GM12878 (cell line): ENCODE data around the gene TFDP1. TPM values are rescaled to one million over a fixed set of nuclear protein-coding genes. Genes with fewer than 3 reads are reported as not detected.

Experiments
- ATAC-seq: fragments of 200-7000 bp; cut with Tn5 transposase; 3 replicates; pipeline ENCODE4 v1.9.1; 2020; ENCODE audit warnings: mild to moderate bottlenecking, moderate library complexity
- BruUV-seq: library from RNA; stranded (reverse); fragments of 400-500 nt; replicated peaks from 2 replicates; lab custom pipeline; 2021; lab: Mats Ljungman, UMichigan
- CTCF ChIA-PET: fragments of 300-600 bp; sonication (Branson Sonifier 250); formaldehyde crosslinking; extraction: SDS; loops from one replicate; lab custom pipeline; 2021; ENCODE audit warnings: inconsistent platforms; lab: Yijun Ruan, JAX
- POLR2A ChIA-PET: fragments of 350-600 bp; formaldehyde crosslinking; extraction: SDS; loops from one replicate; lab custom pipeline; 2021; ENCODE audit warnings: inconsistent platforms; lab: Charles Lee
- RAD21 ChIA-PET: fragments of 300-600 bp; sonication (Branson Sonifier 250); formaldehyde crosslinking; loops from one replicate; lab custom pipeline; 2023; ENCODE audit warnings: antibody characterized with exemption; ENCODE audit not compliant: unreplicated experiment; lab: Charles Lee
- SMC1A ChIA-PET: fragments of 300-600 bp; sonication (Branson Sonifier 250); formaldehyde crosslinking; loops from one replicate; lab custom pipeline; 2023; ENCODE audit not compliant: unreplicated experiment, uncharacterized antibody; lab: Charles Lee
- DNase-seq: peaks from one replicate; pipeline ENCODE4 v3.0.0-alpha.2; 2011; ENCODE audit warnings: low read depth, low spot score
- FAIRE-seq: peaks from 3 replicates; lab custom pipeline; 2011; peaks lifted over from hg19 to GRCh38; lab: Jason Lieb, UNC
- H2AFZ ChIP-seq: 2 replicates; pipeline ENCODE4 v1.6.0; 2011; ENCODE audit warnings: low read depth, low read length, control low read depth; ENCODE audit not compliant: control insufficient read depth
- H3K27ac ChIP-seq: 2 replicates; pipeline ENCODE4 v1.5.1; 2011; ENCODE audit warnings: control low read depth; ENCODE audit not compliant: control insufficient read depth, insufficient read depth
- H3K27me3 ChIP-seq, 2 experiments: replicated peaks in 1 of 2; 2 replicates each; pipeline versions ENCODE4 v1.6.0 to v1.6.1; 2011; ENCODE audit warnings: low read length in 1 of 2; ENCODE audit not compliant: control insufficient read depth in 2 of 2, insufficient read depth in 2 of 2
- H3K36me3 ChIP-seq, 2 experiments: 2 replicates each; pipeline ENCODE4 v1.5.1; 2011; ENCODE audit warnings: low read length in 1 of 2; ENCODE audit not compliant: control insufficient read depth in 2 of 2, insufficient read depth in 2 of 2
- H3K4me1 ChIP-seq: 2 replicates; pipeline ENCODE4 v1.6.1; 2011; ENCODE audit warnings: mild to moderate bottlenecking, low read length, moderate library complexity, mixed read lengths; ENCODE audit not compliant: control insufficient read depth, insufficient read depth
- H3K4me2 ChIP-seq: 2 replicates; pipeline ENCODE4 v1.6.0; 2011; ENCODE audit warnings: control low read depth; ENCODE audit not compliant: control insufficient read depth, insufficient read depth
- H3K4me3 ChIP-seq: fragments of 200-600 bp; sonication (generic); 2 replicates; pipeline ENCODE4 v1.5.1; 2016
- H3K79me2 ChIP-seq: 2 replicates; pipeline ENCODE4 v1.6.0; 2011; ENCODE audit warnings: low read length; ENCODE audit not compliant: control insufficient read depth, insufficient read depth
- H3K9ac ChIP-seq: 2 replicates; pipeline ENCODE4 v1.8.0; 2011; ENCODE audit warnings: low read length, control low read depth, mixed read lengths; ENCODE audit not compliant: control insufficient read depth, insufficient read depth
- H3K9me3 ChIP-seq: replicated peaks from 3 replicates; pipeline ENCODE4 v1.5.1; 2011; ENCODE audit warnings: mild to moderate bottlenecking, low read length; ENCODE audit not compliant: control insufficient read depth, insufficient read depth
- H4K20me1 ChIP-seq: 2 replicates; pipeline ENCODE4 v1.6.0; 2011; ENCODE audit not compliant: control insufficient read depth, insufficient read depth
- whole genome bisulfite sequencing: methylation state at CpG from one replicate; pipeline ENCODE4 v1.1.6; 2016; ENCODE audit warnings: low lambda C conversion rate; ENCODE audit not compliant: insufficient replicate concordance, insufficient coverage; ENCODE audit errors: missing lambda C conversion rate; 5-methylcytosine and 5-hydroxymethylcytosine counted together
- in situ Hi-C: fragments of 300-500 bp; cut with MboI; formaldehyde crosslinking; loops from 9 replicates; pipeline ENCODE4 v1.14.3; 2018; ENCODE audit warnings: mixed read lengths
- intact Hi-C: fragments of 100-400 bp; cut with micrococcal nuclease; formaldehyde crosslinking; loops from one replicate; pipeline ENCODE4 v1.14.2; 2022; ENCODE audit not compliant: unreplicated experiment
- polyA plus RNA-seq, 11 experiments: library from polyadenylated mRNA; depleted of rRNA in 4 of 11; unstranded in 6 of 11; stranded (reverse) in 5 of 11; fragments of >200 nt; fragmentation: Nextera tagmentation in 4 of 11; fragmentation: Illumina TruSeq in 1 of 11; extraction: Ambion mirVana in 4 of 11; extraction: Trizol in 1 of 11; gene quantifications; 1 replicate in 1 of 11; 2 replicates in 10 of 11; pipeline versions ENCODE4 v1.2.1 to v1.2.3, GENCODE V29; 2011 to 2016; ENCODE audit warnings: inconsistent platforms in 2 of 11, missing spikeins in 2 of 11, low read depth in 1 of 11
- total RNA-seq, 4 experiments: library from RNA; depleted of rRNA in 3 of 4; stranded (reverse); fragments of >200 nt in 3 of 4; fragmentation: Illumina TruSeq in 1 of 4; extraction: Trizol in 1 of 4; gene quantifications; 2 replicates each; pipeline versions ENCODE4 v1.2.1 to v1.2.3, GENCODE V29; 2013 to 2021
- TF ChIP-seq, protein P1 (sequence below): fragments of 450-650 bp; IDR thresholded peaks from 2 replicates; pipeline ENCODE4 v1.6.1; 2016; ENCODE audit warnings: mild to moderate bottlenecking
- TF ChIP-seq, protein P2 (sequence below): IDR thresholded peaks from 2 replicates; pipeline ENCODE4 v1.6.1; 2011; ENCODE audit warnings: low read depth, low read length, improper control_type of control experiment, borderline replicate concordance
- TF ChIP-seq, protein P3 (sequence below): fragments of 450-650 bp; IDR thresholded peaks from 2 replicates; pipeline ENCODE4 v1.6.1; 2017; ENCODE audit warnings: mild to moderate bottlenecking, moderate library complexity
- TF ChIP-seq, protein P4 (sequence below): IDR thresholded peaks from 2 replicates; pipeline ENCODE4 v1.6.1; 2011; ENCODE audit warnings: mild to moderate bottlenecking, low read depth, low read length, moderate library complexity; ENCODE audit not compliant: insufficient replicate concordance

TFDP1 gene
- total and polyA plus RNA-seq, 10 of the 15 experiments (the other 5 are each of a cell fraction or from before 2014, with no cell fraction given): 37.7 to 254 (median 119) TPM

GRCh38 chr13:113671066-113672001 lies 86.8 kb downstream of the TFDP1 start:
- Histone ChIP-seq H3K9ac (no peak overlapping the region), H2AFZ (no peak overlapping the region), H3K27ac (no peak overlapping the region), H3K27me3 (no peaks in the 10 kb centered on the region), H3K79me2 (no peaks in the 10 kb centered on the region), H4K20me1 (no peaks in the 10 kb centered on the region), H3K9me3 (no peaks in the 10 kb centered on the region), H3K4me3 (no peak overlapping the region), H3K36me3 (no peaks in the 10 kb centered on the region), H3K4me1 (no peaks in the 10 kb centered on the region), H3K4me2 (no peak overlapping the region)
- ChIA-PET POLR2A (no interaction called here), CTCF (no interaction called here), SMC1A (no interaction called here), RAD21 (no interaction called here)
- no peak for FAIRE-seq
- intact Hi-C loops (no loop called here), in situ Hi-C loops (no loop called here)
- TF ChIP-seq, protein P1, sequence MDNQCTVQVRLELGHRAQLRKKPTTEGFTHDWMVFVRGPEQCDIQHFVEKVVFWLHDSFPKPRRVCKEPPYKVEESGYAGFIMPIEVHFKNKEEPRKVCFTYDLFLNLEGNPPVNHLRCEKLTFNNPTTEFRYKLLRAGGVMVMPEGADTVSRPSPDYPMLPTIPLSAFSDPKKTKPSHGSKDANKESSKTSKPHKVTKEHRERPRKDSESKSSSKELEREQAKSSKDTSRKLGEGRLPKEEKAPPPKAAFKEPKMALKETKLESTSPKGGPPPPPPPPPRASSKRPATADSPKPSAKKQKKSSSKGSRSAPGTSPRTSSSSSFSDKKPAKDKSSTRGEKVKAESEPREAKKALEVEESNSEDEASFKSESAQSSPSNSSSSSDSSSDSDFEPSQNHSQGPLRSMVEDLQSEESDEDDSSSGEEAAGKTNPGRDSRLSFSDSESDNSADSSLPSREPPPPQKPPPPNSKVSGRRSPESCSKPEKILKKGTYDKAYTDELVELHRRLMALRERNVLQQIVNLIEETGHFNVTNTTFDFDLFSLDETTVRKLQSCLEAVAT: no peak
- TF ChIP-seq, protein P2, sequence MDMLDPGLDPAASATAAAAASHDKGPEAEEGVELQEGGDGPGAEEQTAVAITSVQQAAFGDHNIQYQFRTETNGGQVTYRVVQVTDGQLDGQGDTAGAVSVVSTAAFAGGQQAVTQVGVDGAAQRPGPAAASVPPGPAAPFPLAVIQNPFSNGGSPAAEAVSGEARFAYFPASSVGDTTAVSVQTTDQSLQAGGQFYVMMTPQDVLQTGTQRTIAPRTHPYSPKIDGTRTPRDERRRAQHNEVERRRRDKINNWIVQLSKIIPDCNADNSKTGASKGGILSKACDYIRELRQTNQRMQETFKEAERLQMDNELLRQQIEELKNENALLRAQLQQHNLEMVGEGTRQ: no peak
- TF ChIP-seq, protein P3, sequence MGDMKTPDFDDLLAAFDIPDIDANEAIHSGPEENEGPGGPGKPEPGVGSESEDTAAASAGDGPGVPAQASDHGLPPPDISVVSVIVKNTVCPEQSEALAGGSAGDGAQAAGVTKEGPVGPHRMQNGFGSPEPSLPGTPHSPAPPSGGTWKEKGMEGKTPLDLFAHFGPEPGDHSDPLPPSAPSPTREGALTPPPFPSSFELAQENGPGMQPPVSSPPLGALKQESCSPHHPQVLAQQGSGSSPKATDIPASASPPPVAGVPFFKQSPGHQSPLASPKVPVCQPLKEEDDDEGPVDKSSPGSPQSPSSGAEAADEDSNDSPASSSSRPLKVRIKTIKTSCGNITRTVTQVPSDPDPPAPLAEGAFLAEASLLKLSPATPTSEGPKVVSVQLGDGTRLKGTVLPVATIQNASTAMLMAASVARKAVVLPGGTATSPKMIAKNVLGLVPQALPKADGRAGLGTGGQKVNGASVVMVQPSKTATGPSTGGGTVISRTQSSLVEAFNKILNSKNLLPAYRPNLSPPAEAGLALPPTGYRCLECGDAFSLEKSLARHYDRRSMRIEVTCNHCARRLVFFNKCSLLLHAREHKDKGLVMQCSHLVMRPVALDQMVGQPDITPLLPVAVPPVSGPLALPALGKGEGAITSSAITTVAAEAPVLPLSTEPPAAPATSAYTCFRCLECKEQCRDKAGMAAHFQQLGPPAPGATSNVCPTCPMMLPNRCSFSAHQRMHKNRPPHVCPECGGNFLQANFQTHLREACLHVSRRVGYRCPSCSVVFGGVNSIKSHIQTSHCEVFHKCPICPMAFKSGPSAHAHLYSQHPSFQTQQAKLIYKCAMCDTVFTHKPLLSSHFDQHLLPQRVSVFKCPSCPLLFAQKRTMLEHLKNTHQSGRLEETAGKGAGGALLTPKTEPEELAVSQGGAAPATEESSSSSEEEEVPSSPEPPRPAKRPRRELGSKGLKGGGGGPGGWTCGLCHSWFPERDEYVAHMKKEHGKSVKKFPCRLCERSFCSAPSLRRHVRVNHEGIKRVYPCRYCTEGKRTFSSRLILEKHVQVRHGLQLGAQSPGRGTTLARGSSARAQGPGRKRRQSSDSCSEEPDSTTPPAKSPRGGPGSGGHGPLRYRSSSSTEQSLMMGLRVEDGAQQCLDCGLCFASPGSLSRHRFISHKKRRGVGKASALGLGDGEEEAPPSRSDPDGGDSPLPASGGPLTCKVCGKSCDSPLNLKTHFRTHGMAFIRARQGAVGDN: no peak
- TF ChIP-seq, protein P4, sequence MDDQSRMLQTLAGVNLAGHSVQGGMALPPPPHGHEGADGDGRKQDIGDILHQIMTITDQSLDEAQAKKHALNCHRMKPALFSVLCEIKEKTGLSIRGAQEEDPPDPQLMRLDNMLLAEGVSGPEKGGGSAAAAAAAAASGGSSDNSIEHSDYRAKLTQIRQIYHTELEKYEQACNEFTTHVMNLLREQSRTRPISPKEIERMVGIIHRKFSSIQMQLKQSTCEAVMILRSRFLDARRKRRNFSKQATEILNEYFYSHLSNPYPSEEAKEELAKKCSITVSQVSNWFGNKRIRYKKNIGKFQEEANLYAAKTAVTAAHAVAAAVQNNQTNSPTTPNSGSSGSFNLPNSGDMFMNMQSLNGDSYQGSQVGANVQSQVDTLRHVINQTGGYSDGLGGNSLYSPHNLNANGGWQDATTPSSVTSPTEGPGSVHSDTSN: no peak
- BruUV-seq: no TSS peak
- DNase-seq: no peak
- no peak for ATAC-seq
- 80% methylated on average over 41 of the region's 54 CpGs for WGBS
